GM19025 (cell line): ENCODE data around the gene UBAP2.
"Not testable (repeated sequence)": the region's sequence is repeated elsewhere in the genome, so short reads cannot be mapped to it uniquely, and the experiment has no call there.

ENCODE experiments used
- ATAC-seq: cut with Tn5 transposase; IDR thresholded peaks from one replicate; pipeline ENCODE4 v1.9.1; 2021; ENCODE audit warnings: mild to moderate bottlenecking, low read depth, moderate library complexity; ENCODE audit not compliant: unreplicated experiment

The UBAP2 gene

GRCh38 chr9:33992632-33993031 lies 56.1 kb downstream of the UBAP2 start:
- no peak for ATAC-seq

DNA sequence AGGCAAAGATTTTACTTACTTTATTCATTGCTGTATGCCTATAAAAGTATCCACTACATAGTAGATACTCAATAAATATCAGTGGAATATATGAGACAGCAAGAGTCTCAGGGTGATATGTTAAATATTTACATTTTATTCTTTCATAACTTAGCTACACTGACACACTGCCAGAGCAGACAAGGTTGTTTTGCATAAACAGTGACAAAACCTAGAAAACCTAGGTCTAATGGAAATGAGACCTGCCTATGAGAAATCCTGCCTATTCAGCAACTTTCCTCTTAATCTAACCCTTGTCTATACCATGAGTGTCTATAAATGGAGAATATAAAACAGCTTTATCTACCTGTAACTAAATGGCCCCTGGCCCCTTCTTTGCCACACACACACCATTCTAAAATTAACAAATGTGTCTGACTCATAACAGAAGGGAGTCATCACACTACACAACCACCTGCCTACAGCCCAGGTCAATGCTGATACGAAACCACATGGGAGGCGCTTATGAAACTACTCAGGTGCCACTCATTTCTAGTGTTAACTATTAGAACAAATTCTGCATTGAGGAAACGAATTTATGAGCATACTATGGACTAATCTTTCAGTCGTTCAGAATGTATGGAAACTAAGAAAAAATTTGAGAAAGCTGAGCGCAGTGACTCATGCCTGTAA lies 60.3 kb downstream of the UBAP2 start:
- peak; percentile 99 for ATAC-seq

DNA sequence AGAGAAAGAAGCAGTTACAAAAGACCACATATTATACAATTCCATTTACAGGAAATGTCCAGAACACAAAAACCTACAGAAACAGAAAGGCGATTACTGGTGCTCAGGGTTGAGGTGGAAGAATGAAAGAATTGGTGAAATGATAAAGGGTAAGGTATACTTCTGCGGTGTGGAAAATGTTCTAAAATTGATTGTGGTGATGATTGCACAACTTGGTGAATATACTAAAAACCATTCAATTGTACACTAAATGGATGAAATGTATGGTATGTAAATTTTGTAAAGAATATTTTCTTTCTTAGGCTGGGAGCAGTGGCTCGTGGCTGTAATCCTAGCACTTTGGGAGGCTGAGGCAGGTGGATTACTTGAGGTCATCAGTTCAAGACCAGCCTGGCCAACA lies 72.3 kb downstream of the UBAP2 start:
- ATAC-seq, result no peak

GRCh38 chr9:33972698-33973097 lies 76.0 kb downstream of the UBAP2 start:
- ATAC-seq, result no peak

DNA sequence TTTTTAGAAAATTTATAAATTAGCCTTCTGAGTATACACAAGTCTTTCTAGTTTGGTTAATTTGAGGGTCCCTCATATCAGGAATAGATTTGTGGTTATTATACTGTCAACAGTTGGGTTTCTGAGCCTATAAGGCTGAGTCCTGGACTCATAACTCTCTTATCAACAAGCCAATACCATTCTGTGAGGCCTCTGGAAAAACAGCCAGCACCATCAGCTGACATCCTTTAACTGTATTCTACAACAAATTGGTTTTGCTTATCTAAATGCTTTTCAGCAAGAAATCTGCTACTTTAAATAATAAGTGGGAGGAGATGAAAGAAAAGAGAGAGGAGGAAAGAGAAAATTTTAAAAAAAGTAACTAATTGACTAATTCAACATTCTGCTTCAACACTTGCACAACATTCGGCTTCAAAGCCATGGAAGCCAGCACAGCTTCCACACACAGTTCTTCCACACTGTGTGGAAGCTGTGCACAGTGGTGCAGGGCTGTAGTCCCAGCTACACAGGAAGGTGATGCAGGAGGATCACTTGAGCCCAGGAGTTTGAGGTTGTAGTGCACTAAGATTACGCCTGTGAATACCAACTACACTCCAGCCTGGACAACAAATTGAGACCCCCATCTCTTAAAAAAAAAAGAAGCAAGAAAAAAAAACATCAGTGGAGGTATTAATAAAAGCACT lies 84.5 kb downstream of the UBAP2 start:
- ATAC-seq, result no peak

DNA sequence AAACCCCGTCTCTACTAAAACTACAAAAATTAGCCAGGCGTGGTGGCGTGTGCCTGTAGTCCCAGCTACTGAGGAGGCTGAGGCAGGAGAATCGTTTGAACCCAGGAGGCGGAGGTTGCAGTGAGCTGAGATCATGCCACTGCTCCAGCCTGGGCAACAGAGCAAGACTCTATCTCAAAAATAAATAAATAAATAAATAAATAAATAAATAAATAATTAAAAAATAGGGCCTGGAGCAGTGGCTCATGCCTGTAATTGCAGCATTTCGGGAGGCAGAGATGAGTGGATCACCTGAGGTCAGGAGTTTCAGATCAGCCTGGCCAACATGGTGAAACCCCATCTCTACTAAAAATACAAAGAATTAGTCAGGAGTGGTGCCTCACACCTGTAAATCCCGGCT lies 86.2 kb downstream of the UBAP2 start:
- ATAC-seq, result not testable (repeated sequence)

DNA sequence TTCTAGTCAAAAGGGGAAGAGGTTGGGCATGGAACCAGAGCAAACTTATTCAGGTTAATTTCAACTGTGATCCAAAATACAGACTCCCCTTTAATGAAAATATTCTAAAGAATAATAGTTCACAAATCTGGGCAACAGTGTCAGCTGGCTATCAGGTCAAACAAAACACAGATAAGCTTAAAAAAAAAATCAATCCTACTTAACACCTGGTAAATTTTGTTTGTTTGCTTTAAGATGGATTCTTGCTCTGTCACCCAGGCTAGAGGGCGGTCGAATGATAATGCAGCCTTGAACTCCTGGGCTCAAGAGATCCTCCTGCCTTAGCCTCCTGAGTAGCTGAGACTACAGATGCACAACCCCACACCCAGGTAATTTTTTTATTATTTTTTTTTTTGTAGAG lies 89.0 kb downstream of the UBAP2 start:
- no peak for ATAC-seq

- no peak for ATAC-seq
Observed at GRCh38 chr9:33956544-33956943, 92.1 kb downstream of the UBAP2 start.

DNA sequence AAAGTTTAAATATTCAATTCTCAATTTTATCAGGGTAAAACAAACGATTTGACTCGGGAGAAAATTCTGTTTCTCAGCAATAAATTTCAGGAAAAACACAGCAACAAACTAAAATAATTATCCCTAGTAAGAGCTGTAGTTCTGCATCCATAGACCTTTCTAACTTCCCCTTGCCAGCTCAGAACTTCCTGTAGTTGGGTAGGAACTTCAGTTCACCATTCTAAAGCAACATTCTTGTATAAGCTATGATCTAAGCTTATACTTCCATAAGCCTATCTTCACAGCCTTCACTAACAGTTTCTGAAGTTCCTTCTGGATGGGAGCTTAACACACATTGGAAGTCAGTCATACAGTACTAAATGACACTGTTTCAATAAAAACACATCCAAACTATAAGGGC lies 96.6 kb downstream of the UBAP2 start:
- ATAC-seq, result no peak

DNA sequence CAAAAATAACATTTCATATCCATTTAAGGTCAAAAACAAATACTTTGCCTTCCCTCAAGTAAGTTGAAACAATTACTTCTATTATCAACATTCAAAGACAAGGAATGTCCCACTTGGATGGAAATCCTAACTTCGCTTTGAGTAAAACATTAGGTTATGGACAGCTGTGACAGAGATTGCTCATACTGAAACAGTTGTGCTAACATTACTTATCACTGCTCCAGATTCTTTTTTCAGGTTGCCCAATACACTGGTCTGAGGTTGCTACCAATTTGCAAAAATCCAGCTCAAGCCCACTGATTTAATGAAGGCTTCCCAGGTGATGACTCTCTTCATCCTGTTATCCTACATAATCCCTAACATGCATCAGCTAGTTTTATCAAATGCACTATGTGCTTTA lies 98.3 kb downstream of the UBAP2 start:
- no peak for ATAC-seq

- no peak for ATAC-seq
Observed at GRCh38 chr9:33946779-33947535, 101.7 kb downstream of the UBAP2 start.

DNA sequence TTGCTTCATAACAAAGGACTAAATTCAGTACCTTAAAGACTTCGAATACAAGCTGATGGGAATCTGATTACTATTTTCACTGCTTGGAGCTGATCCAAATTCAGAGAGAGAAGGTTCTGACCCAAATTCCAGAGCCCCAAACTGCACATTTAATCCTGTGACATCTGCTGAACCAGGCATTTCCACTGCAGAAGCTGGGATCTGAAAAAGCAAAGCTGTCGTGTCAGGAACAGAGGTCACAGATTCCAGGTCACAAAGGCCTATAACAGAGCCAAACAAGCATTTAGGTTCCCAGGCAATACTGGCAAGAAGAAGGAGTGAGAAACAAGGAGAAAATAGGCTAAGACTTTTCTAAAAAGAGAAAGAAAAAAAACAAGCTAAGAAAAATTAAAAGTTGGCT lies 105.3 kb downstream of the UBAP2 start:
- ATAC-seq, result no peak

GRCh38 chr9:33942471-33943083 lies 106.1 kb downstream of the UBAP2 start:
- ATAC-seq, result no peak

DNA sequence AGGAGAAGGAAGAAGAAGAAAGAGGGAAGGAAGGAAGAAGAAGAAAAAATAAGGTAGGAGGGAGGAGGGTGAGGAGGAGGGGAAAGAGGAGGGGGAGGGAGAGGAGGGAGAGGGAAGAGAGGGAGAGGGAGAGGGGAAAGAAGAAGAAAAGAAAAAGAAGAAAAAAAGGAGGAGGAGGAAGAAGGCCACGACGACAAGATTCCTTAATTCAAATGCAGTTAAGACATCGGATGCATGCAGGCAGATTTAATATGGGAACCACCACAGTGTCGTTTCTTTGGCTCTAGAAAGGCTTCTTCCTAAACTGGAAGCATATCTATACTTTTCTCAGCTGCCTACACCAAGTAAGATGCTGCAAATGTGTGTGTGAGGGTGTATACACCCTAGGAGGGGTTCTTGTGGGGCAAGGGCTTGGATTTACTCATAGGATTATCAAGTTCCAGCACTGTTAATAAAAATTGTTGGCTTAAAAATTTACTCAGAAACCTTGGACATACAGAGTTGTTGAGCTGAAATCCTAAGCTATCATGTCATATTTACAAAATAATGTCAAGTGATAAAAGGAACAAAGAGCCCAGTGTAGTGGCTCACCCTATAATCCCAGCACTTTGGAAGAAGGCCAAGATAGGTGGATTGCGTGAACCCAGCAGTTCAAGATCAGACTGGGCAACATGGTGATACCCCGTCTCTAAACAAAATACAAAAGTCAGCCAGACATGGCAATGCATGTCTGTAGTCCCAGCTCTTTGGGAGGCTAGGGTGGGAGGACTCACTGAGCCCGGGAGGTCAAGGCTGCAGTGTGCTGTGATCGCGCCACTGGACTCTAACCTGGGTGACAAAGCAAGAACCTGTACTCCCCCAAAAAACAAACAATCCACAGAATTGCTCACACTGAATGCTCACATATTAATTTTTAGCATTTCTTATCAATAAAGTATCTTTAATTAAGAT lies 108.5 kb downstream of the UBAP2 start:
- no peak for ATAC-seq

DNA sequence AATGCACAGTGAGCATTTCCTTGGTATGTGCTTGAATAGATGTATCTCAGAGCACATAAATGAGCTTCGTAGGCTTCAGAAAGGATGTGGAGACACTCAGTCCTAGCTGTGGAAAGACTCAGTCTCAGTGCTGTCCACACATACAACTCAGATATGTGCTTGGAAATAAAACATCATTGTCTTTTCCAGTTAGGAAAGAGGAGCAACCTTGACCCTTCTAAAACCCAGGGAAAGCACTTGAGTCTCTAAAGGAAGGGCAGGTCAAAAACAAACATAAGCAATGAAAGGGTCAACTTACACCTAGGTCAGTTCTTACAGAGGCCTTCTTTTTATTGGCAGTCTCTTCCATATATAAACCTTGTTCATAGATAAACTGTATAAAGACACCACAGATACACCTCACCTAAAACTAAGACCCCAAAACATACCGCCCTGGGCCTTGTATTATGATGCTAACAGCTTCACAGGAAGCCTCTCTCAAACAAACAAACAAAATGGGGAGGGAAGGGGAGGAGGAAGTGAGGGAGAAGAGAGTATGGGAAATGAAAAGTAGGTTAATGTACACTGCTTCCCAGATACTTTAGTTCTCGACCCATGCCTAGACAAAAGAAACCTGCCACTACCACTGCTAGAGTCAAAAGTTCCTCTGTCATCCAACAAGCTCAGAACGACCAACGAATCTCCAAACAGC lies 114.4 kb downstream of the UBAP2 start:
- ATAC-seq, result no peak

DNA sequence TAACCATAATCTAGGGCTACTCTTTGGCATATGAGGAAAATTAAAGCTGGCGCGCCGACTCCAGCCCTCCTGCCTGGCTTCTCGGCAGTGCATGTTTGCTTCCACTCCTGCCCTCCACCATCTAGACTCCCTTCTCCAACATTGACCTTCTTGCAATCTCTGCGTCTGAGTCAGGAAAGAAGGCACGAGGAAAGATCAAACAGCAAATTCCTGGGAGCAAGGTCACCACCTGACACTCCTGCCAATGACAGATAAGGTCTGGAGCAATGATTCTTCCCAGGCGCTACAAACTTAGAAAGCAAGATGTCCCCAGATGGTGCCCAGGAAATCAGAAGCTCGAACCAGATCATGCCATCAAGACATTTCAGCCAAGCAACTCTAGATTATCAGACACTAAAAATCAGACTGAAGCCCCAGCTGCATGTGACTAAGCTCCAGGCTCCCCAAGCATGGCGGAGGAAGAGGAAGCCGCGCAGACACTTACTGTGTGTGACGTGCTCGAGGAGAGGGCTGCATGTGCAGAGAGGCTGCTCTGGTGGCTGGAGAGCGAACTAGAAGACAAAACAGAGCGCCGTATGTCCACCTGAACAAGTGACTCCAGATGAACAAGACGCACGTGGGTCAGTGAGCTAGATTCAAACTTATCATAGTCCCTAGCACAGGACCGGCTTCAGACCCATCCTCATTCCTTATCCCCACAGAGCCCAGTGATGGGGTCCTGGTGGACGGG lies 116.4 kb downstream of the UBAP2 start:
- ATAC-seq, result no peak

- no peak for ATAC-seq
Observed at GRCh38 chr9:33931326-33931725, 117.4 kb downstream of the UBAP2 start.

DNA sequence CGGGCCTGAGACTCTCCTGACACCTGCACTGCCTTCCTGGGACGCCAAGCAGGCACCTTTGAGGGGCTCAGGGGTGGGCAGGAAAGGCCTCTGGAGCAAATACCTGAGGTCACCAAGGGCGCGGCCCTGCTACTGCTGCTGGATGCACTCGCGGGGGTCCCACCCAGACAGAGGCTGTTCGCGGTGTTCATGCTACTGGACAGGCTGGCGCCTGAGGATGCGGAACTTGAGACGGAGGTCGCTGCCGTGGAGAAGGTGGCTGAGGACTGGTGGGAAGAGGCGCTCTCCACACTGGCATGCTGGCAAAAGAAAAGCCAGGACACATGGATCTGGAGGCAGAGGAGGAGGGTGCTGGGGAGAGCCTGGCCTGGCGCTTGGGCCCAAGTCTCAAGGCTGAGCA lies 121.0 kb downstream of the UBAP2 start:
- no peak for ATAC-seq
